Measurements from ENCODE around the gene GMDS. TPM values are rescaled to one million over a fixed set of nuclear protein-coding genes. Genes with fewer than 3 reads are reported as not detected.

GMDS gene
- polyA plus RNA-seq, 1 donor (not counting 4 experiments of a cell fraction or from before 2014, with no cell fraction given): 22.1 TPM

DNA sequence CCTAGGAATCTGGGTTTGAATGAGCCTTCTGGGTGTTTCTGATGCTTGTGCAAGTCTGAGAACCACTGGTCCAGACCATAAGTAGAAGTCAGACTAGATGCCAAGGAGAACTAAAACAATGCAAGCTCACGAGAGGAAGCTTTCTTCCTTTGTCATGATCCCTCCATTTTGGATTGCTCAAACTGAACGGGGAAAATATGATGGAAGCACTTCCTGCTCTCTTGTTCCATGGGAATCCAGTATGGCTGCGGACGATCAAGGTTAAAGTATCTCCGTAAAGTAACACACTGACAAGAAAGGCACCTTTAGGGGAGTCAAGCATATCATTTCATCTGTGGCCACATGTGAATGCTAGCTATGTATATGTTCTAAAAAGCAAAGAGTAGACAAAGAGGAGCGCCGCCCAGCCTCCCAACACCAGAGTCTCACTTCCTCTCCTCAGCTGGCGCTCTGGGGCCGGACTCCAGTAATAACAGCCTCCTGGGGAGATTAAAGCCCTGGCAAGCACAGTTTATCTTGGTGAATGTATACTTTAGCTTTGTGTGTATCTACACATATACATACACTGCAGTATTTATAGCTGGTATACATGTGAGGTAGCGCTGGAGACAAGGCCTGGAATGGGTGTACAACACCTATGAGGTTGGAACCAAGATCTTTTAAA is 547.6 kb downstream of the GMDS start:
- H3K4me1 ChIP-seq (ENCODE audit: control insufficient read depth, extremely low read depth, insufficient read depth, low read length): peaks cover 8% of the 10 kb centered on the region
- no peaks in the 10 kb centered on the region for H3K9me1 ChIP-seq (ENCODE audit: control insufficient read depth, extremely low read depth, insufficient read depth, low read length)
- no peak overlapping the region for H3K9ac ChIP-seq (ENCODE audit: control insufficient read depth, extremely low read depth, insufficient read depth, low read length)
- H3K36me3 ChIP-seq (ENCODE audit: control insufficient read depth in 2 of 2, extremely low read depth in 1 of 2, insufficient read depth in 2 of 2, low read length in 2 of 2): no peaks in the 10 kb centered on the region
- no peaks in the 10 kb centered on the region for H3K79me2 ChIP-seq (ENCODE audit: control insufficient read depth, insufficient read depth, low read length)
- no peaks in the 10 kb centered on the region for H3K27me3 ChIP-seq (ENCODE audit: control insufficient read depth, extremely low read depth, insufficient read depth, low read length)
- dilution Hi-C loops (cut with MboI; ENCODE audit: extremely low pct_ligation_motif_present, low sequenced_read_pairs): no loop called here
- no peak overlapping the region for H3K4me3 ChIP-seq (ENCODE audit: control insufficient read depth in 2 of 3, extremely low read depth in 1 of 3, insufficient read depth in 2 of 3, low read depth in 1 of 3, low read length in 3 of 3)
- H3K4me2 ChIP-seq (ENCODE audit: control insufficient read depth, extremely low read depth, insufficient read depth, low read depth, low read length): no peak overlapping the region
- no peak for FAIRE-seq
- H4K20me1 ChIP-seq (ENCODE audit: control insufficient read depth, extremely low read depth, insufficient read depth, low read length): no peaks in the 10 kb centered on the region
- TF ChIP-seq, protein P1, sequence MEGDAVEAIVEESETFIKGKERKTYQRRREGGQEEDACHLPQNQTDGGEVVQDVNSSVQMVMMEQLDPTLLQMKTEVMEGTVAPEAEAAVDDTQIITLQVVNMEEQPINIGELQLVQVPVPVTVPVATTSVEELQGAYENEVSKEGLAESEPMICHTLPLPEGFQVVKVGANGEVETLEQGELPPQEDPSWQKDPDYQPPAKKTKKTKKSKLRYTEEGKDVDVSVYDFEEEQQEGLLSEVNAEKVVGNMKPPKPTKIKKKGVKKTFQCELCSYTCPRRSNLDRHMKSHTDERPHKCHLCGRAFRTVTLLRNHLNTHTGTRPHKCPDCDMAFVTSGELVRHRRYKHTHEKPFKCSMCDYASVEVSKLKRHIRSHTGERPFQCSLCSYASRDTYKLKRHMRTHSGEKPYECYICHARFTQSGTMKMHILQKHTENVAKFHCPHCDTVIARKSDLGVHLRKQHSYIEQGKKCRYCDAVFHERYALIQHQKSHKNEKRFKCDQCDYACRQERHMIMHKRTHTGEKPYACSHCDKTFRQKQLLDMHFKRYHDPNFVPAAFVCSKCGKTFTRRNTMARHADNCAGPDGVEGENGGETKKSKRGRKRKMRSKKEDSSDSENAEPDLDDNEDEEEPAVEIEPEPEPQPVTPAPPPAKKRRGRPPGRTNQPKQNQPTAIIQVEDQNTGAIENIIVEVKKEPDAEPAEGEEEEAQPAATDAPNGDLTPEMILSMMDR (optimal IDR thresholded peaks at IDR 0.05 in 1 of 3, IDR thresholded peaks at IDR 0.05 in 1 of 3, conservative IDR thresholded peaks at IDR 0.05 in 1 of 3; ENCODE audit: extremely low read depth in 1 of 3, insufficient read depth in 2 of 3, low read length in 3 of 3): no peak
- H3K9me3 ChIP-seq (ENCODE audit: control insufficient read depth, low read depth, low read length): no peaks in the 10 kb centered on the region
- no peak overlapping the region for H2AFZ ChIP-seq (ENCODE audit: control insufficient read depth, low read length)
- H3K27ac ChIP-seq (ENCODE audit: control insufficient read depth, insufficient read depth, low read length): no peak overlapping the region
- DNase-seq (ENCODE audit: low read depth, low spot score): no peak

DNA sequence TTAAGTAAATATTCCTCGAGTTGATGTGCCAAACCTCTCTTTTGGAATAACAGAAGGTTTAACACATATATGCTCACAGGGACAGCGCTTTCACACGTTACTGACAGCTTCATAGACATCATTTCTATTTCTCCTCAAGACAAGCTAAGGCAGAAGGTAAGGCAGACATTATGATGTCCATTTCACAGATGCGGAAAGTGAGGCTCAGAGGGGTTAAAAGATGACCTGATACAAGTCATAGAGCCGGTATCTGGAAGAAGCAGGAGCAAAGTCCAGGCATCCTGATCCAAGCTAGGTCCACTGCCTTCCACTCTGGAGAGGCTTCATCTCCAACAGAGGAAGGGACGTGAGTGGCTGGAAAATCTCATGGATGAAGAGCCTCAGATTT is 548.9 kb downstream of the GMDS start:
- H3K9me3 ChIP-seq (ENCODE audit: control insufficient read depth, low read depth, low read length): no peaks in the 10 kb centered on the region
- H3K9me1 ChIP-seq (ENCODE audit: control insufficient read depth, extremely low read depth, insufficient read depth, low read length): no peaks in the 10 kb centered on the region
- no peak overlapping the region for H3K4me3 ChIP-seq (ENCODE audit: control insufficient read depth in 2 of 3, extremely low read depth in 1 of 3, insufficient read depth in 2 of 3, low read depth in 1 of 3, low read length in 3 of 3)
- H3K36me3 ChIP-seq (ENCODE audit: control insufficient read depth in 2 of 2, extremely low read depth in 1 of 2, insufficient read depth in 2 of 2, low read length in 2 of 2): no peaks in the 10 kb centered on the region
- no peaks in the 10 kb centered on the region for H4K20me1 ChIP-seq (ENCODE audit: control insufficient read depth, extremely low read depth, insufficient read depth, low read length)
- no peaks in the 10 kb centered on the region for H3K79me2 ChIP-seq (ENCODE audit: control insufficient read depth, insufficient read depth, low read length)
- DNase-seq (ENCODE audit: low read depth, low spot score) (no peak), FAIRE-seq (no peak)
- H2AFZ ChIP-seq (ENCODE audit: control insufficient read depth, low read length): no peak overlapping the region
- no peak for TF ChIP-seq EZH2 (IDR thresholded peaks at IDR 0.05; ENCODE audit: low read length)
- TF ChIP-seq, protein P1 (optimal IDR thresholded peaks at IDR 0.05 in 1 of 3, IDR thresholded peaks at IDR 0.05 in 1 of 3, conservative IDR thresholded peaks at IDR 0.05 in 1 of 3; ENCODE audit: extremely low read depth in 1 of 3, insufficient read depth in 2 of 3, low read length in 3 of 3): no peak
- H3K4me1 ChIP-seq (ENCODE audit: control insufficient read depth, extremely low read depth, insufficient read depth, low read length): no peaks in the 10 kb centered on the region
- H3K4me2 ChIP-seq (ENCODE audit: control insufficient read depth, extremely low read depth, insufficient read depth, low read depth, low read length): no peak overlapping the region
- no peak overlapping the region for H3K9ac ChIP-seq (ENCODE audit: control insufficient read depth, extremely low read depth, insufficient read depth, low read length)
- dilution Hi-C loops (cut with MboI; ENCODE audit: extremely low pct_ligation_motif_present, low sequenced_read_pairs): no loop called here
- no peak overlapping the region for H3K27ac ChIP-seq (ENCODE audit: control insufficient read depth, insufficient read depth, low read length)
- H3K27me3 ChIP-seq (ENCODE audit: control insufficient read depth, extremely low read depth, insufficient read depth, low read length): no peaks in the 10 kb centered on the region

Measured in keratinocyte (primary cell).